HepG2 (cell line): Measurements from ENCODE around the gene CDH23. TPM values are rescaled to one million over a fixed set of nuclear protein-coding genes. Genes with fewer than 3 reads are reported as not detected.

Experiments used
- BHLHE40 ChIP-seq: IDR thresholded peaks from 2 replicates; pipeline ENCODE4 v1.6.1; 2011; ENCODE audit warnings: low read length, improper control_type of control experiment
- GTF3A ChIP-seq: sonication (generic); formaldehyde crosslinking; conservative IDR thresholded peaks from 2 replicates; pipeline ENCODE4 v1.4.0; 2020; ENCODE audit warnings: mild to moderate bottlenecking, missing genetic modification reagents
- HDAC2 ChIP-seq: sonication (generic); formaldehyde crosslinking; IDR thresholded peaks from 2 replicates; pipeline ENCODE4 v1.4.0; 2020; ENCODE audit warnings: missing genetic modification reagents
- ISL2 ChIP-seq: sonication (generic); formaldehyde crosslinking; IDR thresholded peaks from 2 replicates; pipeline ENCODE4 v1.5.0; 2020; ENCODE audit warnings: missing genetic modification reagents
- KMT2A ChIP-seq: sonication (generic); formaldehyde crosslinking; IDR thresholded peaks from 2 replicates; pipeline ENCODE4 v1.4.0; 2020; ENCODE audit warnings: missing genetic modification reagents
- MAX ChIP-seq: IDR thresholded peaks from 2 replicates; pipeline ENCODE4 v1.6.1; 2012; ENCODE audit warnings: inconsistent platforms
- MTA3 ChIP-seq: sonication (generic); formaldehyde crosslinking; IDR thresholded peaks from 2 replicates; pipeline ENCODE4 v1.4.0; 2020; ENCODE audit warnings: missing genetic modification reagents
- MTF1 ChIP-seq: sonication (generic); formaldehyde crosslinking; IDR thresholded peaks from 2 replicates; pipeline ENCODE4 v1.5.0; 2020; ENCODE audit warnings: missing genetic modification reagents
- NFATC3 ChIP-seq: sonication (generic); formaldehyde crosslinking; IDR thresholded peaks from 2 replicates; pipeline ENCODE4 v1.5.1; 2020; ENCODE audit warnings: mild to moderate bottlenecking, missing genetic modification reagents
- PBX3 ChIP-seq: sonication (generic); formaldehyde crosslinking; IDR thresholded peaks from 2 replicates; pipeline ENCODE4 v1.8.1; 2023; ENCODE audit warnings: missing genetic modification reagents, inconsistent platforms, borderline replicate concordance
- SALL2 ChIP-seq: sonication (generic); formaldehyde crosslinking; IDR thresholded peaks from 2 replicates; pipeline ENCODE4 v1.8.1; 2023; ENCODE audit warnings: mild to moderate bottlenecking, missing genetic modification reagents, inconsistent platforms
- TBX2 ChIP-seq: sonication (generic); formaldehyde crosslinking; IDR thresholded peaks from 2 replicates; pipeline ENCODE4 v1.5.0; 2020; ENCODE audit warnings: missing genetic modification reagents, mild to moderate bottlenecking, borderline replicate concordance
- TERF1 ChIP-seq: sonication (generic); formaldehyde crosslinking; IDR thresholded peaks from 2 replicates; pipeline ENCODE4 v1.8.0; 2022; ENCODE audit warnings: mild to moderate bottlenecking, missing genetic modification reagents, moderate library complexity
- ZNF331 ChIP-seq: sonication (generic); formaldehyde crosslinking; IDR thresholded peaks from 2 replicates; pipeline ENCODE4 v1.4.0; 2020; ENCODE audit warnings: missing genetic modification reagents
- ZNF383 ChIP-seq: sonication (generic); formaldehyde crosslinking; IDR thresholded peaks from 2 replicates; pipeline ENCODE4 v1.4.0; 2020; ENCODE audit warnings: missing genetic modification reagents, mild to moderate bottlenecking, borderline replicate concordance
- ZNF451 ChIP-seq: sonication (generic); formaldehyde crosslinking; IDR thresholded peaks from 2 replicates; pipeline ENCODE4 v1.5.0; 2020; ENCODE audit warnings: mild to moderate bottlenecking, missing genetic modification reagents
- ZNF589 ChIP-seq: sonication (generic); formaldehyde crosslinking; conservative IDR thresholded peaks from 2 replicates; pipeline ENCODE4 v1.8.0; 2022; ENCODE audit warnings: mild to moderate bottlenecking, moderate library complexity, missing genetic modification reagents
- ZSCAN20 ChIP-seq: sonication (generic); formaldehyde crosslinking; IDR thresholded peaks from 2 replicates; pipeline ENCODE4 v1.4.0; 2020; ENCODE audit warnings: missing genetic modification reagents, mild to moderate bottlenecking, borderline replicate concordance
- ZSCAN25 ChIP-seq: sonication (generic); formaldehyde crosslinking; IDR thresholded peaks from 2 replicates; pipeline ENCODE4 v1.8.0; 2022; ENCODE audit warnings: mild to moderate bottlenecking, missing genetic modification reagents
- ZSCAN29 ChIP-seq: sonication (generic); formaldehyde crosslinking; conservative IDR thresholded peaks from 2 replicates; pipeline ENCODE4 v1.4.0; 2020; ENCODE audit warnings: mild to moderate bottlenecking, missing genetic modification reagents
- polyA plus RNA-seq, 8 experiments: library from polyadenylated mRNA; depleted of rRNA in 3 of 8; stranded (reverse) in 7 of 8; unstranded in 1 of 8; fragments of >200 nt; fragmentation: Illumina TruSeq in 4 of 8; extraction: Trizol in 4 of 8; gene quantifications; 2 replicates each; pipeline versions ENCODE4 v1.2.1 to v1.2.3, GENCODE V29; 2011 to 2016; ENCODE audit warnings: low read depth in 4 of 8, missing spikeins in 1 of 8, mixed read lengths in 1 of 8; ENCODE audit not compliant: insufficient read depth in 1 of 8
- total RNA-seq, 5 experiments: library from RNA; depleted of rRNA; stranded (reverse); fragments of >200 nt; fragmentation: Illumina TruSeq; extraction: Trizol; gene quantifications; 2 replicates each; pipeline ENCODE4 v1.2.3, GENCODE V29; 2016; ENCODE audit warnings: low read depth in 1 of 5

CDH23 gene
- total and polyA plus RNA-seq, 2 of the 13 experiments (the other 11 are each of a cell fraction or from before 2014, with no cell fraction given) = 0.13 TPM; not detected in 1

GRCh38 chr10:71848325-71849275, 451.9 kb downstream of the CDH23 start (continued):
- TF ChIP-seq PBX3 (CRISPR knock-in tag) (no peak), ZSCAN25 (CRISPR knock-in tag) (no peak), ZNF331 (CRISPR knock-in tag) (no peak), MAX (no peak; the same call in 1 of the 2 replicates), KMT2A (no peak), MTF1 (CRISPR knock-in tag) (no peak), ZSCAN29 (CRISPR knock-in tag) (0 out of 2 replicates have a peak, but pooled peaks have one; percentile 43), BHLHE40 (no peak), ZNF589 (CRISPR knock-in tag) (no peak), GTF3A (no peak), NFATC3 (CRISPR knock-in tag) (no peak), HDAC2 (CRISPR knock-in tag) (0 out of 2 replicates have a peak, but pooled peaks have one; percentile 25), TERF1 (no peak), ZNF451 (CRISPR knock-in tag) (no peak), ZNF383 (CRISPR knock-in tag) (no peak), MTA3 (CRISPR knock-in tag) (no peak), TBX2 (CRISPR knock-in tag) (peak; percentile 44; the same call in 1 of the 2 replicates), ISL2 (CRISPR knock-in tag) (peak; percentile 35; the same call in 1 of the 2 replicates), ZSCAN20 (CRISPR knock-in tag) (no peak), SALL2 (CRISPR knock-in tag) (peak; percentile 65; the same call in 1 of the 2 replicates)
